ENCODE results near the gene TLE6. TPM values are rescaled to one million over a fixed set of nuclear protein-coding genes. Genes with fewer than 3 reads are reported as not detected.

TLE6 gene
- polyA plus RNA-seq, 1 donor from 2014 or later: 5.7 TPM

GRCh38 chr19:2952953-2953481 lies 24.3 kb upstream of the TLE6 start:
- Histone ChIP-seq H3K27ac (ENCODE audit: low read length) (no peak overlapping the region), H3K27me3 (ENCODE audit: insufficient read depth, low read depth, low read length) (no peaks in the 10 kb centered on the region), H3K4me3 (ENCODE audit: low read length) (no peak overlapping the region), H3K4me2 (ENCODE audit: low read length) (no peak overlapping the region), H3K9me2 (ENCODE audit: insufficient read depth, low read length) (no peaks in the 10 kb centered on the region), H3K9me3 (ENCODE audit: low read length) (no peaks in the 10 kb centered on the region), H2AFZ (ENCODE audit: low read depth, low read length) (no peak overlapping the region), H3K9ac (ENCODE audit: low read length) (no peak overlapping the region), H4K20me1 (ENCODE audit: insufficient read depth) (no peaks in the 10 kb centered on the region), H3K36me3 (ENCODE audit: insufficient read depth, low read length) (no peaks in the 10 kb centered on the region), H3F3A (ENCODE audit: insufficient read depth, low read length, poor library complexity, severe bottlenecking) (no peaks in the 10 kb centered on the region), H3K79me2 (replicated peaks; ENCODE audit: insufficient read depth, low read length) (peaks cover 15% of the 10 kb centered on the region)
- TF ChIP-seq CTCF (IDR thresholded peaks at IDR 0.05; ENCODE audit: poor library complexity, severe bottlenecking): no peak

- no peaks in the 10 kb centered on the region for H4K20me1 ChIP-seq (ENCODE audit: insufficient read depth)
- H3K79me2 ChIP-seq (replicated peaks; ENCODE audit: insufficient read depth, low read length): no peaks in the 10 kb centered on the region
- no peak overlapping the region for H3K4me2 ChIP-seq (ENCODE audit: low read length)
- TF ChIP-seq EZH2 (IDR thresholded peaks at IDR 0.05; ENCODE audit: borderline replicate concordance, insufficient read depth, low read length, poor library complexity, severe bottlenecking): no peak
- TF ChIP-seq SMC3 (conservative IDR thresholded peaks at IDR 0.05; ENCODE audit: poor library complexity): no peak
- TF ChIP-seq POLR2AphosphoS5 (IDR thresholded peaks at IDR 0.05): no peak
- no peak for TF ChIP-seq REST (IDR thresholded peaks at IDR 0.05; ENCODE audit: borderline replicate concordance)
- no peak for TF ChIP-seq EP300 (conservative IDR thresholded peaks at IDR 0.05; ENCODE audit: poor library complexity, severe bottlenecking)
- TF ChIP-seq TAF1 (IDR thresholded peaks at IDR 0.05; ENCODE audit: low read depth): no peak
- no peak for TF ChIP-seq CTCF (IDR thresholded peaks at IDR 0.05; ENCODE audit: poor library complexity, severe bottlenecking)
- TF ChIP-seq MXI1 (conservative IDR thresholded peaks at IDR 0.05; ENCODE audit: poor library complexity, severe bottlenecking): no peak
- TF ChIP-seq RAD21 (conservative IDR thresholded peaks at IDR 0.05): no peak
- H3K9me2 ChIP-seq (ENCODE audit: insufficient read depth, low read length): no peaks in the 10 kb centered on the region
- H3K27ac ChIP-seq (ENCODE audit: low read length): no peak overlapping the region
- H3K27me3 ChIP-seq (ENCODE audit: insufficient read depth, low read depth, low read length): no peaks in the 10 kb centered on the region
- H3F3A ChIP-seq (ENCODE audit: insufficient read depth, low read length, poor library complexity, severe bottlenecking): no peaks in the 10 kb centered on the region
- H2AFZ ChIP-seq (ENCODE audit: low read depth, low read length): no peak overlapping the region
- no peak overlapping the region for H3K9ac ChIP-seq (ENCODE audit: low read length)
- no peaks in the 10 kb centered on the region for H3K36me3 ChIP-seq (ENCODE audit: insufficient read depth, low read length)
- H3K9me3 ChIP-seq (ENCODE audit: low read length): no peaks in the 10 kb centered on the region
- no peak overlapping the region for H3K4me3 ChIP-seq (ENCODE audit: low read length)
These were observed 20.2 kb upstream of the TLE6 start for GRCh38 chr19:2957160-2957559.
